Activated T-cell treated with anti-CD3 and anti-CD28 coated beads for 48 hours (primary cell): Measurements from ENCODE around the gene PGR.

Experiments
- DNase-seq: peaks from one replicate; pipeline ENCODE4 v3.0.0-alpha.2; 2020; ENCODE audit warnings: low read depth

The PGR gene

GRCh38 chr11:101129203-101129943 lies at the start of gene PGR:
TSS of gene PGR (minus strand) at chr11:101129813. CDS start at chr11:101129070, 743 bp downstream.
- no peak for DNase-seq

- DNase-seq = no peak
Measured at GRCh38 chr11:101176381-101176780, 46.8 kb upstream of the PGR start.

DNA sequence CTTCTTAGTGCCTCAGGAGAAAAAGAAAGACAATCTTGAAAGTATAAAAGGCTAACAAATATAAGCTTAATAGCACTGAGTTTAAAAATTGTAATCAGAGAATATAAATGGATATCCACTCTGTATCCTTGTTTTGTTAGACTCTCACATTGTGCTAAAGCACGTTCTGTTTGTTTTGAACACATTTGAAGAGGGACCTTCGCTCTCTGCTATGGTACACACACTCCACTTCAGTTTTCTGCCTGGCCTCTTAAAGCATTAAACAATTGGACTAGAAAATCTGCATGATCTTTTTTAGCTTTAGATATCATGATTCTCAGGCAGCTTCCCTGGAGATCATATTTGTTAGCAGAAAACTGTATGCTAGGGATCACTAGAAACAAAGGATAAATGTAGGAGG lies 40.3 kb upstream of the PGR start:
- no peak for DNase-seq

DNA sequence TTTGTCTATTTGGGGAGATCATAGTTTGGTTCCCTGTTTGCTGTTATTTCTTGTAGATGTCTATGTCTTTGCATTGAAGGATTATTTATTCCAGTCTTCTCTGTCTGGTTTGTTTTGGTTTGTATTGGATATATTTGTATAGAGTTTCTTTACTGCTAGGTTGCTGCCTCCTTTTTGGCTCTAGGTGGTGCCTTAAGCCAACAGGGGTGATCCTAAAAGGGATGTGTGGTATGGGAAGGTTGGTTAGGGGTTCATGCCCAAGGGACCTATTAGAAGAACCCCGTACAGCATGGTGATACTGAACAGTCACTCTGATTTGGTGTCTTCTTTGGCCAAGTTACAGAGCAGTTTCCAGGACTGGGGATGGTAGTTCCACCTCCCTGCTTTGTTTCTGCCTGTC lies 36.4 kb upstream of the PGR start:
- no peak for DNase-seq

DNA sequence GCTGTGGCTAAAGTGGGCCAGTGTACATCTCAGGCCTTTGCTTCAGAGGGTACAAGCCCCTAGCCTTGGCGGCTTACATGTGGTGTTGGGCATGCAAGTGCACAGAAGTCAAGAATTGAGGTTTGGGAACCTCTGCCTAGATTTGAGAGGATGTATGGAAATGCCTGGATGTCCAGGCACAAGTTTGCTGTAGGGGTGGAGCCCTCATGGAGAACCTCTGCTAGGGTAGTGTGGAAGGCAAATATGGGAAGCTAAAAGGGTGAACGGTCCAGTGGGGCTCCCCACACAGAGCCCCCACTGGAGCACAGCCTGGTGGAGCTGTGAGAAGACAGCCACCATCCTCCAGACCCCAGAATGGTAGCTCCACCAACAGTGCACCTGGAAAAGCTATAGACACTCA lies 28.5 kb upstream of the PGR start:
- DNase-seq = no peak

DNA sequence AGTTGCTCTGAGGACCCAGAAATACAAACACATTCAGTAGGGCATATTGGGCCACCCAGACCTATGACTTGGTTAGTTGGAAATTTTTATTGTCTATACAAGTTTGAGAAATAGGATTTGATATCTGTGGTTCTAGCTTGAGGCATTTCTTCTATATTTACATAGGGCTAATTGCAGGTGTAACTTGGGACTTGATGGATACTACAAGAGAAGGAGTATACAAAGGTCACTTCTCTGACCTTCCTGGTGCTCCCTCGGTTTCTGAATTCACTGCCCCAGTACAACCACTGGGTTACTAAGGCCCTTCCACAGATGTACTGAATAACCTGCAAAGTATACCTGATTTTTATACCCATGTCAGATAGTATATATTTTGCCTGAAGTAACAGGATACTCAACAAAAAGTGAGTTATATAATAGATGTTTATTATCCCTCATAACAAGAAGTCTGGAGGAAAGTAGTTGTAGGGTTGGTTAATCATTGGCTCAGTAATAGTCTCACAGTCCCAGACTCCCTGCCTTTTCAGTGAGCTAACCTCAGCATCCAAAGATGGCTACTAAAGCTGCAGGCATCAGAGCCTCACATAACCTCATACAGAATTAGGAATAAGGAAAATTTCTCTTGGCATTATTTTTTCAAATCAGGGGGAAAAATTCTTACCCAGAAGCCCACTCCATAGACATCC lies 8.8 kb upstream of the PGR start:
- DNase-seq = no peak

DNA sequence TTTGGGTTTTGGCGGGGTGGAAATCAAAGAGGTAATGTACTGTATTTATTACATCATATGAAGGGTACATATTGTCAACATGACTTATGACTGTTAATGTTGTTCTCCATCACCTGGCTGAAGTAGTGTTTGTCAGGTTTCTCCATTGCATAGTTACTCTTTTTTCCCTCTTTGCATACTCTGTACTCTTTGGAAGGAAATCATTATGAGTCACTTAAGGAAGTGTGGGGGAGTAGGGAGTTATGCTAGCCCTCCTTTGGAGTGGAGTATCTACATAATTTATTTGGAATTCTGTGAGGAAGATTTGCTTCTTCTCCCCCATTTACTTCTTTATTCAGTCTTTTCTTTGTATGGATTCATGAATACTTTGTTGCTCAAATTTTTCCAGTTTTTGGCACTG lies 3.6 kb upstream of the PGR start:
- no peak for DNase-seq

DNA sequence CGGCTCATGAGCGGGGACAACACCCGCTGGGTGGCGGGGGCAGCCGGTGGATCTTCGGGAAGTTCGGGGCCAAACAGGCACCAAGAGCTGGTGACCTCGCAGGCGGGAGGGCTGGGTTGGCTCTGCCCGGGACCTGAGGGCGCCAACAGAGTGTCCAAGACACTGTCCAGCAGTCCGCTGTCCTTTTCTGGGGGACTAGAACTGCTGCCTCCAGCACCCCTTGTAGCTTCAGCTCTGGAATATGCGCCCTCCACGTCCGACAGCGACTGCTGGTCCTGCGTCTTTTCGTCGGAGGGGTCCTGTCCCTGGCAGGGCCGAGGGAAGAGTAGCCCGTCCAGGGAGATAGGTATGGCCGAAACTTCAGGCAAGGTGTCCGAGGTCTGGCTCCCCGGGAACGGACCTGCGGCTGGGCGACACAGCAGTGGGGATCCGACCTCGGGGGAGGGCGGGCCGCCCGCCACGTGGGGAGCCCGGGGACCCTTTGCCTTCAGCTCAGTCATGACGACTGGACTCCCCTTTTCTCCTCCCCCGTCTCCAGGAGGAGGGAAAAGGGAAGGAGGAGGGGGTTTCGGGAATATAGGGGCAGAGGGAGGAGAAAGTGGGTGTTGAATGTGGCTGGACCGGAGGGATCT lies 926 bp downstream of the PGR start:
- DNase-seq = no peak

DNA sequence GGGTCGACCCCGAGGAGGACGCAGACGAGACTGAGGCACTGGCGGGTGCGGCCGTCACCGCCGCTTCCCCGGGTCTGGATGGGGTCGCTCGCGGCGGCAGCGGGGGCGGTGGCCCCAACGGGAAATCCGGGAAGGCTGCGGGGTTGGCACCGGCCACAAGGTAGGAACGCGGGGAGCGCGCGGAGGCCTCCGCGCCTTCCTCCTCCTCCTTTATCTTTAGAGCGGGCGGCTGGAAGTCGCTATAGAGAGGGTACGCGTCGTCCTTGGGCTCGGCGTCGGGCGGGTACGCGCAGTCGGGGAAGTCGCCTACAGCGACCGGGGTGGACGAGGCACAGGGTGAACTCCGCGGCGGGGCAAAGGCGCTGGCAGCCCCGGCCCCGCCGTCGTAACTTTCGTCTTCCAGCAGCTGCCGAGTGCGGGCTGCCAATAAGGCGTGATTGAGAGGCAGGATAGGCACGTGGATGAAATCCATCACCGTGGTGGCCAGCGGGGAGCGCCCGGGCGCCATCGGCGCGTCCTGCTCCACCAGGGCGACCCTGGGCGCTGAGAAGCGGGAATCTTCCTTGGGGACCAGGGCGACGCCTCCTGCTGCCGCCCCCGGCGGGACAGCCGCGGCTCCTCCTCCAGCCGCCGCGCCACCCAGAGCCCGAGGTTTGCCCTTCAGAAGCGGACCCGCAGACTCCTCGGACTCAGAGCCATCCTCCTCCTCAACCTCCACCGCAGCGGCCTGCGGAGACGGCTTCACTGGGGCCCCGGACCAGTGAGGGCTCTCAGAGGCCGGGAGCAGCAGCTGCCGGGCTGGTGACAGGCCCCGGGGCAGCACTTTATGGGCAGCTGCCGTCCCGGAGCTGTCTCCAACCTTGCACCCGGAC lies 1.7 kb downstream of the PGR start:
- no peak for DNase-seq

DNA sequence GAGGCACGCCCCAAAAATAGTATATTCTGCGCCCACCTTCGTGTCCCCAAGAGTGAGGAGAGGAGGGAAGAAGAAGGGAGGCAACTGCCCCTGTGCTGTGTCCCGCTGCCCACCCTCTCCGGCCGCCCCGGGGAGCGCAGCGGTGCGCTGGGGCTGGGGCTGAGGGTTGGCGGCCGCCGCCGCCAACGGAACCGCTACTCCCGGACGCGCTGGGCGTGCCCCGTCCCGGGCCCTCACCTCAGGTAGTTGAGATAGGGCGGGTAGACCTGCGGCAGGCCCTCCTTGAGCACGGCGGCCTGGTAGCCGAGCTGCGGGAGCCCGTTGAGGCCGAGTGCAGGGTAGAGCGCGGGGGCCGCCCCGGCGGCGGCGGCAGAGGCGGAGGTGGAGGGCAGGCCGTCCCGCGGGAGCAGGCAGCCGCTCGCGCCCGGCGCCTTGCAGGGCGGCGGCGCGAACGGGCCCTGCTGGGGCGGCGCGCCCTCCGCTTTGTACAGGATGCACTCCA lies 2.4 kb downstream of the PGR start:
- DNase-seq = no peak

GRCh38 chr11:101126551-101127196 lies 2.9 kb downstream of the PGR start:
- DNase-seq = no peak

DNA sequence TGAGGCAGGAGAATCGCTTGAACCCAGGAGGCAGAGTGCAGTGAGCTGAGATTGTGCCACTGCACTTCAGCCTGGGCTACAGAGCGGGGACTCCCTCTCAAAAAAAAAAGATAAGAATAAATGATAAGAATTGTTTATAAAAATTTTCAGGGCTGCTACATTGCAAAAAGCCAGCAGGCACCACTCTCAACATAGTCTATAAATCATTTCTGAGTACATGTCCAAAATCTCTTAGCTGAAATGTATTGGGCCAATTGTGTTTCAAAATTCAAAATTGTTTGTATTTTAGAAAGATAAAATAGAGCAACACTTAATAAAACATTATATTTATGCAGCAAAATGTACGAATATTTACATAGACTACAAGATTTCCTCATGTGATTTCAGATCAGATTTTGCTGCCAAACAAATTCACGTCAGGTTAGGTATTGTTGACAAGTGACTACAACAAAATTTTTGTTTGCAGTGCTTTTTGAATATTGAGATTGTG lies 13.9 kb downstream of the PGR start:
- DNase-seq = no peak

GRCh38 chr11:101113540-101113939 lies 16.1 kb downstream of the PGR start:
- no peak for DNase-seq

DNA sequence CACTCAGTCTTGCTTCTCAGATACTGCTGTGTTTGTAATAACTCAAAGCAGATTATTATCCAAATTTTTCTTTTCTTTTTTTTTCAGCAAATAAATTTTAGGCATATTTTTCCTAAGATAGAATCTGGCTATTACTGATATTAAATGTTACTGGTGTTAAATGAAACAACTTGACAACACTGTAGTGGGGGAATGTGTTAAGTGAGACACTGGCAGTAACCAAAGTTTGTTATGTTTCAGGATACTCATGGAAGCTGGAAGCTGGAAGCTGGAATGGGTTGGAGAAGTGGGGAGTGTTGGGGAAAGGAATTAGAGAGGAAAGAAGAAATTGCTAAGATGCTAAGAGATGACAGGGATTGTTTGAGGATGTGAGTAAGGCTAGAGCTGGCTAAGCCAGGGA lies 24.9 kb downstream of the PGR start:
- no peak for DNase-seq

DNA sequence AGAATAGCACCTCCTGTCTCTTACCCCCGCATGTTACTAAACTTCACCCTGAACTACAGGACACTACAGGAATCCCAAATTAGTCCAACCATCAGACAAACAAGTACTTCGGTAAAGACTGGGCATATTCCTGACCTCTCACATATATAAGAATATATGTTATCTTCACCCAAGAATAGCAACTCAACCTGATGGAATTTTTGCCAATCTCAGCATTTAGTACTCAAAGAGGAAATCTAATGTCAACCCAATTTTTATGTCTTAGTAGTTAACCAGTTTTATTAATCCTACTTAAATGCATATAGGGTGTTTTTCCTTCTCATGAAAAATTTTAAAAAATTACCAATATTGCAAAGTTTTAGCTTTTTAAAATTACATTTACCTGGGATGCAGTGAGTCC lies 26.2 kb downstream of the PGR start:
- no peak for DNase-seq

DNA sequence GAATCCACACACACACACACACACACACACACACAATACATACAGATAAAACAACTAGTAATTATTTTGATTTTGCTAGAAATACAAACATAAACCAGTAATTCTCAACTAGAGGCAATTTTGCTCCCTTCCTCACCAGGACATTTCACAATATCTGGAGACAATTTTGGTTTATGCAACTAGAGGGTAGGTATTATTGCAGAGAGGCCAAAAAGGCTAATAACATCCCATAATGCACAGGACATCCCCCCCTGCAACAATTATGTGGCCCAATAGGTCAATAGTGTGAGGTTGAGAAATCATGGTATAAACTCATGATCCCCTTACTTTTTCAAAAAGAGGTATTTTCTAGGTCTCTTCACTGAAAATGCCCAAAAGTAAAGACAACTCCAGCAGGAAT lies 29.0 kb downstream of the PGR start:
- no peak for DNase-seq

DNA sequence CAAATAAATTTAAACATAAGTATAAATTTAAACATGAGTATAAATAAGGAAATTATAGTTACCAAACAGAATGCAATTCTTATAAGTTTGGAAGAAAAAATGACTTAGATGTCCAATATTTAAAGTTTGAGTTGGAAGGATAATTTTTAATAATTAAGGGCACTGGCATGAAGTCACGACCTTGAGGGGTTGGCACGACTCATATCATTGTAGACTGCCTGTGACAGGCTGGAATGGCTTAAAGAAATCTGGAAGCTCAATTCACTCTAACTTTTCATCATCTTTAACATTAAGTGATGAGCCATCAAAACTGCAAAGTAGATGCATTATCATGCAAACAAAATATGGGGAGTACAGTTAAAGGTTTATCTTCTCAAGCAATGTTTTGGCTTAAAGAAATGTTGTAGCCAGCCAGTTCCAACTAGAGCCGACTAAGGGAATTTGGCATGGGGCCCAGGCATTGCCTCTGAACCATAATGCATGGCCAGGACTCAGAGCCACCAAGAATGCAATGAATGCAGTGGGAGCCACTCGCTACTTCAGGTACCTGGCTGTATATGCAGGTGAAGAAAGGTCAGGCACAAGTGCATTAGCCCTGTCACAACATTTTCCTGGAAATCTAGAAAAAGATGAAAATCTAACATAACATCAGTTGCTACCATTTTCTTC lies 33.4 kb downstream of the PGR start:
- DNase-seq = no peak

GRCh38 chr11:101091781-101092180 lies 37.8 kb downstream of the PGR start:
- DNase-seq = no peak

- DNase-seq = no peak
Measured at GRCh38 chr11:101090679-101091270, 38.8 kb downstream of the PGR start.

DNA sequence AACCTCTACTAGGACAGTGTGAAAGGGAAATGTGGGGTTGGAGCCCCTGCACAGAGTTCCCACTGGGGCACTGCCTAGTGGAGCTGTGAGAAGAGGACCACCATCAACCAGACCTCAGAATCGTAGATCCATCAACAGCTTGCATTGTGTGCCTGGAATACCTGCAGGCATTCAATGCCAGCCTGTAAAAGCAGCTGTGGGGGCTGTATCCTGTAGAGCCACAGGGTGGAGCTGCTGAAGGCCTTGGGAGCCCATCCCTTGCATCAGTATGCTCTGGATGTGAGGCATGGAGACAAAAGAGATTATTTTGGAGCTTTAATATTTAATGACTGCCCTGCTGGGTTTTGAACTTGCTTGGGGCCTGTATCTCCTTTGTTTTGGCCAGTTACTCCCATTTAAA lies 46.3 kb downstream of the PGR start:
- no peak for DNase-seq

- DNase-seq = no peak
Measured at GRCh38 chr11:101082813-101083212, 46.8 kb downstream of the PGR start.
